ENCODE measurements around the gene FADS3. TPM values are rescaled to one million over a fixed set of nuclear protein-coding genes. Genes with fewer than 3 reads are reported as not detected.

The FADS3 gene
- total RNA-seq, 4 donors from 2014 or later: 19.5 to 96.9 (median 31.6) TPM

DNA sequence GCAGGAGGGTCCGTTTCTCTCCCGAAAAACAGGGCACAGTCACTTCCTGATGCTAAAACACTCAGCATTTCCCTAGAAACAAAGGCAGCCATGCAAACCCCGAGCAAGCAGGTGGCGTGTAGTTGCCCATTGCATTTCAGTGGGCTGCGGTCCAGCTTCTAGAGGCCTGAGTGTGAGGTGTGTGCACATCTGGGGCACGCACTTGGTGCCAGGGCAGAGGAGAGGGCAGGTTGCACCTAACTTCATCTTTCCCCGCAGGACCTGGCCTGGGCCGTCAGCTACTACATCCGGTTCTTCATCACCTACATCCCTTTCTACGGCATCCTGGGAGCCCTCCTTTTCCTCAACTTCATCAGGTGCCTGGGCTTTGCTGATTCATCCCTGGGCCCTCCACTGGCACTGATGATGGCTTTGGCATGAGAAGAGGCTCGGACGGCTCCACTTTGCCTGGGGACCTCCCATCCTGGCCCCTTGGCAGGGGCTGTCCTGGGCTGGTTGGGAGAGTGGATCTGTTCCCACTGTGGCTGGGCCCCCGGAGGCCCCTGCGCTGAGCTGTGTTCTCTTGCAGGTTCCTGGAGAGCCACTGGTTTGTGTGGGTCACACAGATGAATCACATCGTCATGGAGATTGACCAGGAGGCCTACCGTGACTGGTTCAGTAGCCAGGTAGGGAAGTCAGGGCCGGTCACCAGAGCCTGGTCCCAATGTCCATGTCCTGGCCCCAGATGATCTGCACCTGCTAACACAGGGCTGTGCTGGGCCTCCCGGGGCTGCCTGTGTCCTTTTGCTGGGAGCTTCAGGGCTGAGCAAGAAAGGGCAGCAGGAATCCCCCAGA, 28.4 kb downstream of the FADS3 start:
- no peaks in the 10 kb centered on the region for H3K27me3 ChIP-seq
- no peaks in the 10 kb centered on the region for H3K36me3 ChIP-seq
- TF ChIP-seq, protein P1, sequence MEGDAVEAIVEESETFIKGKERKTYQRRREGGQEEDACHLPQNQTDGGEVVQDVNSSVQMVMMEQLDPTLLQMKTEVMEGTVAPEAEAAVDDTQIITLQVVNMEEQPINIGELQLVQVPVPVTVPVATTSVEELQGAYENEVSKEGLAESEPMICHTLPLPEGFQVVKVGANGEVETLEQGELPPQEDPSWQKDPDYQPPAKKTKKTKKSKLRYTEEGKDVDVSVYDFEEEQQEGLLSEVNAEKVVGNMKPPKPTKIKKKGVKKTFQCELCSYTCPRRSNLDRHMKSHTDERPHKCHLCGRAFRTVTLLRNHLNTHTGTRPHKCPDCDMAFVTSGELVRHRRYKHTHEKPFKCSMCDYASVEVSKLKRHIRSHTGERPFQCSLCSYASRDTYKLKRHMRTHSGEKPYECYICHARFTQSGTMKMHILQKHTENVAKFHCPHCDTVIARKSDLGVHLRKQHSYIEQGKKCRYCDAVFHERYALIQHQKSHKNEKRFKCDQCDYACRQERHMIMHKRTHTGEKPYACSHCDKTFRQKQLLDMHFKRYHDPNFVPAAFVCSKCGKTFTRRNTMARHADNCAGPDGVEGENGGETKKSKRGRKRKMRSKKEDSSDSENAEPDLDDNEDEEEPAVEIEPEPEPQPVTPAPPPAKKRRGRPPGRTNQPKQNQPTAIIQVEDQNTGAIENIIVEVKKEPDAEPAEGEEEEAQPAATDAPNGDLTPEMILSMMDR (IDR thresholded peaks at IDR 0.05): no peak
- no peak for TF ChIP-seq EP300 (IDR thresholded peaks at IDR 0.05; ENCODE audit: low read depth)
- TF ChIP-seq POLR2A (IDR thresholded peaks at IDR 0.05): no peak
- TF ChIP-seq POLR2AphosphoS5 (IDR thresholded peaks at IDR 0.05): no peak
- H3K4me3 ChIP-seq: no peak overlapping the region
- no peaks in the 10 kb centered on the region for H3K4me1 ChIP-seq
- intact Hi-C loops (cut with DNase I; ENCODE audit: low total_unique reads) (no loop called here), in situ Hi-C loops (cut with MboI; ENCODE audit: low pct_ligation_motif_present in 1 of 4, low pct_unique_long_range_greater_than_20kb in 1 of 4, low sequenced_read_pairs in 3 of 4) (loop anchor here in 2 of 4 donors (25.0 kb wide), 1 partner anchor 449 kb away; no protein-coding TSS in a partner anchor)
- H3K27ac ChIP-seq: no peak overlapping the region
- no peaks in the 10 kb centered on the region for H3K9me3 ChIP-seq
- whole genome bisulfite sequencing, 2 donors (ENCODE audit: low coverage in 1 of 2): 80 to 89% methylated on average over 5 to 18 of the region's 18 CpGs
- no peak for DNase-seq

DNA sequence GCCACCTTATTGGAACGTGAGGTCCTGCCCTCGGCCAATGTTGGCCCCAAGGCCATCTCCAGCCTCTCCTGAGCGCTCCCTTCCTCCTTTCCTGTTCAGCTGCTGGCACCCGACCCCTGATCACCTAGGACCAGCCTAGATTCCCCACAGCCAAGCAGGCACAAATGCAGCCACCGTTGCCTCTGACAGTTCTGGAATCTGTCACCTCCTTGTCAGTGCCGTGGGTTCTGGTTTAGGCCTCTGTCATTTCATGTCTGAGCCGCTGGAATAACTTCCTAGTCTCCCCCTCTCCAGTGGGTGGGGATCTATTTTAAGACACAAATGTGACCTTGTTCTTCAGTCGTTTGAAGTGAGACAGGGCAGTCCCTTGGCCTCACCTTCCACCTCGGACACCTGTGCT, 29.7 kb downstream of the FADS3 start:
- no peaks in the 10 kb centered on the region for H3K27me3 ChIP-seq
- no peak overlapping the region for H3K27ac ChIP-seq
- WGBS, 2 donors (ENCODE audit: low coverage in 1 of 2): 60 to 75% methylated on average over 1 to 9 of the region's 9 CpGs
- TF ChIP-seq POLR2A (IDR thresholded peaks at IDR 0.05): no peak
- no peak for TF ChIP-seq POLR2AphosphoS5 (IDR thresholded peaks at IDR 0.05)
- no peak for TF ChIP-seq EP300 (IDR thresholded peaks at IDR 0.05; ENCODE audit: low read depth)
- TF ChIP-seq, protein P1 (IDR thresholded peaks at IDR 0.05): no peak
- H3K36me3 ChIP-seq: no peaks in the 10 kb centered on the region
- H3K4me3 ChIP-seq: no peak overlapping the region
- intact Hi-C loops (cut with DNase I; ENCODE audit: low total_unique reads): no loop called here
- no peaks in the 10 kb centered on the region for H3K9me3 ChIP-seq
- H3K4me1 ChIP-seq: no peaks in the 10 kb centered on the region
- in situ Hi-C loops (cut with MboI; ENCODE audit: low pct_ligation_motif_present in 1 of 4, low pct_unique_long_range_greater_than_20kb in 1 of 4, low sequenced_read_pairs in 3 of 4): loop anchor here in 2 of 4 donors (25.0 kb wide), 1 partner anchor 451 kb away; no protein-coding TSS in a partner anchor
- DNase-seq: no peak

DNA sequence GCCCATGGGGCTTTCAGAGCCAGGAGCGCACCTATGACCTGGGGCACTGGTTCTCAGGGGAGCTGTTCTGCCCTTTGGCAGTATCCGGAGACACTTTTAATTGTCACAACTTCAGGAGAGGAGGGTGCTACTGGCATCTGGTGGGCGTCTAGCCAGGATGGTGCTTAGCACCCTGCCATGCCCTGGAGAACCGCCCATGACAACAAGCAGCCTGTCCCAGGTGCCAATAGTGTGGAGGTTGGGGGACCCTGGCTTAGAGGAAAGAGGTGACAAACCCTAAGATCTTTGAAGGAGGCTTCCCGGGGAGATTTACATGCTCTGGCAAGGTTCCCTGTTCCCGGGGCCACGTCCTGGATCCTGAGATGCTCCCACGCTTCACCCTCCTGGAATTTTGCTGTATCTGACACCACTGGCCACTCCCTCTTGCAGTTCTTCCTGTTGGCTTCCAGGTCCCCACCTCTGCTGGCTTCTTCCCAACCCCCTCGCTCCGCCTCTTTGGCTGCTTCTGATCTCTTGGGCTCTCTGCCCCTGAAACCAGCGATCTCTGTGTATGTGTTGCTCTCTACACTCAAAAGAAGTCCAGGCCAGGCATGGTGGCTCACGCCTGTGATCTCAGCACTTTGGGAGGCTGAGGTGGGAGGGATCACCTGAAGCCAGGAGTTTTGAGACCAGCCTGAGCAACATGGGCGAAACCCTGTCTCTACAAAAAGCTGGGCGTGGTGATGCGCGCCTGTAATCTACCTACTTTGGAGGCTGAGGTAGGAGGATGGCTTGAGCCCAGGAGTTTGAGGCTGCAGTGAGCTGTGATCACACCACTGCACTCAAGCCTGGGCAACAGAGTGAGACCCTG, 31.1 kb downstream of the FADS3 start:
- Histone ChIP-seq H3K27ac (no peak overlapping the region), H3K36me3 (no peaks in the 10 kb centered on the region), H3K9me3 (no peaks in the 10 kb centered on the region), H3K4me3 (no peak overlapping the region), H3K4me1 (no peaks in the 10 kb centered on the region), H3K27me3 (no peaks in the 10 kb centered on the region)
- 48 to 60% methylated on average over 2 to 16 of the region's 16 CpGs for WGBS, 2 donors (ENCODE audit: low coverage in 1 of 2)
- in situ Hi-C loops (cut with MboI; ENCODE audit: low pct_ligation_motif_present in 1 of 4, low pct_unique_long_range_greater_than_20kb in 1 of 4, low sequenced_read_pairs in 3 of 4): loop anchor here in 2 of 4 donors (25.0 kb wide), 1 partner anchor 452 kb away; no protein-coding TSS in a partner anchor
- intact Hi-C loops (cut with DNase I; ENCODE audit: low total_unique reads): no loop called here
- no peak for TF ChIP-seq POLR2A (IDR thresholded peaks at IDR 0.05)
- TF ChIP-seq, protein P1 (IDR thresholded peaks at IDR 0.05): no peak
- TF ChIP-seq POLR2AphosphoS5 (IDR thresholded peaks at IDR 0.05): no peak
- TF ChIP-seq EP300 (IDR thresholded peaks at IDR 0.05; ENCODE audit: low read depth): no peak
- peak; percentile 63 for DNase-seq
